ENCODE results near the gene ARID4B. TPM values are rescaled to one million over a fixed set of nuclear protein-coding genes. Genes with fewer than 3 reads are reported as not detected.

The ARID4B gene
- total RNA-seq, 1 experiment from 2014 or later, result 16.8 TPM

DNA sequence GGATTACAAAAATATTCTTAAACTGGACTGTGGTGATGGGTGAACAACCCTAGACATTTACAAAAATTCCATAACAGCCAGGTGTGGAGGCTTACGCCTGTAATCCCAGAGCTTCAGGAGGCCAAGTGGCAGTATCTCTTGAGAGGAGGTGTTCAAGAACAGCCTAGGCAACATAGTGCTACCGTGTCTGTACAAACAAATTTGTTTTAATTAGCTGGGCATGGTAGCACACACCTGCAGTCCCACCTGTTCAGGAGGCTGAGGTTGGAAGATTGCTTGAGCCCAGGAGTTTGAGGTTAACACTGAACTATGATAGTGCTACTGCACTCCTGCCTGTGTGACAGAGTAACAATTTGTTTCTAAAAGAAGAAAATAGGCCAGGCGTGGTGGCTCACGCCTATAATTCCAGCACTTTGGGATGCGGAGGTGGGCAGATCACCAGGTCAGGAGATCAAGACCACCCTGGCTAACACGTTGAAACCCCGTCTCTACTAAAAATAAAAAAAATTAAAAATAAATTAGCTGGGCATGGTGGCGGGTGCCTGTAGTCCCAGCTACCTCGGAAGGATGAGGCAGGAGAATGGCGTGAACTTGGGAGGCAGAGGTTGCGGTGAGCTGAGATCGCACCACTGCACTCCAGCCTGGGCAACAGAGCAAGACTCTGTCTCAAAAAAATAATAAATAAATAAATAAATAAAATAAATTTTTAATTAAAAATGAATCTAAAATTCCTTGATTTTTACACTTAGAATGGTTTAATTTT, 37.1 kb downstream of the ARID4B start:
- no peaks in the 10 kb centered on the region for H3K27me3 ChIP-seq (ENCODE audit: low read length)
- no peak overlapping the region for H3K9ac ChIP-seq (ENCODE audit: low read length)
- ChIA-PET POLR2A (ENCODE audit: unreplicated experiment) (no interaction called here), CTCF (no interaction called here)
- no peak for DNase-seq
- 0 out of 2 replicates have a peak, but pooled peaks cover 5% of the 10 kb centered on the region for H4K20me1 ChIP-seq (ENCODE audit: low read length)
- H2AFZ ChIP-seq (ENCODE audit: low read length), result no peak overlapping the region
- no peaks in the 10 kb centered on the region for H3K9me2 ChIP-seq (replicated peaks; ENCODE audit: low read length)
- no peak overlapping the region for H3K4me2 ChIP-seq (ENCODE audit: low read length)
- H3K27ac ChIP-seq (ENCODE audit: low read length), result no peak overlapping the region
- TF ChIP-seq EZH2phosphoT487 (IDR thresholded peaks at IDR 0.05; ENCODE audit: borderline replicate concordance, low read length) (no peak), EZH2 (IDR thresholded peaks at IDR 0.05; ENCODE audit: low read length, unreplicated experiment) (no peak)
- TF ChIP-seq, protein P1, sequence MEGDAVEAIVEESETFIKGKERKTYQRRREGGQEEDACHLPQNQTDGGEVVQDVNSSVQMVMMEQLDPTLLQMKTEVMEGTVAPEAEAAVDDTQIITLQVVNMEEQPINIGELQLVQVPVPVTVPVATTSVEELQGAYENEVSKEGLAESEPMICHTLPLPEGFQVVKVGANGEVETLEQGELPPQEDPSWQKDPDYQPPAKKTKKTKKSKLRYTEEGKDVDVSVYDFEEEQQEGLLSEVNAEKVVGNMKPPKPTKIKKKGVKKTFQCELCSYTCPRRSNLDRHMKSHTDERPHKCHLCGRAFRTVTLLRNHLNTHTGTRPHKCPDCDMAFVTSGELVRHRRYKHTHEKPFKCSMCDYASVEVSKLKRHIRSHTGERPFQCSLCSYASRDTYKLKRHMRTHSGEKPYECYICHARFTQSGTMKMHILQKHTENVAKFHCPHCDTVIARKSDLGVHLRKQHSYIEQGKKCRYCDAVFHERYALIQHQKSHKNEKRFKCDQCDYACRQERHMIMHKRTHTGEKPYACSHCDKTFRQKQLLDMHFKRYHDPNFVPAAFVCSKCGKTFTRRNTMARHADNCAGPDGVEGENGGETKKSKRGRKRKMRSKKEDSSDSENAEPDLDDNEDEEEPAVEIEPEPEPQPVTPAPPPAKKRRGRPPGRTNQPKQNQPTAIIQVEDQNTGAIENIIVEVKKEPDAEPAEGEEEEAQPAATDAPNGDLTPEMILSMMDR (conservative IDR thresholded peaks at IDR 0.05; ENCODE audit: low read depth, low read length), result no peak
- ATAC-seq, result no peak
- H3F3A ChIP-seq (ENCODE audit: low read length, unreplicated experiment), result no peaks in the 10 kb centered on the region
- H3K4me1 ChIP-seq (ENCODE audit: insufficient read depth, low read length), result peaks cover 5% of the 10 kb centered on the region
- peaks cover 91% of the 10 kb centered on the region for H3K79me2 ChIP-seq (ENCODE audit: low read length)
- H3K36me3 ChIP-seq (ENCODE audit: low read depth, low read length), result no peaks in the 10 kb centered on the region
- H3K4me3 ChIP-seq (ENCODE audit: low read length), result no peak overlapping the region
- H3K9me3 ChIP-seq (ENCODE audit: low read length), result no peaks in the 10 kb centered on the region
- intact Hi-C loops (cut with micrococcal nuclease), result no loop called here
- no TSS peak for BruUV-seq (replicated peaks)

DNA sequence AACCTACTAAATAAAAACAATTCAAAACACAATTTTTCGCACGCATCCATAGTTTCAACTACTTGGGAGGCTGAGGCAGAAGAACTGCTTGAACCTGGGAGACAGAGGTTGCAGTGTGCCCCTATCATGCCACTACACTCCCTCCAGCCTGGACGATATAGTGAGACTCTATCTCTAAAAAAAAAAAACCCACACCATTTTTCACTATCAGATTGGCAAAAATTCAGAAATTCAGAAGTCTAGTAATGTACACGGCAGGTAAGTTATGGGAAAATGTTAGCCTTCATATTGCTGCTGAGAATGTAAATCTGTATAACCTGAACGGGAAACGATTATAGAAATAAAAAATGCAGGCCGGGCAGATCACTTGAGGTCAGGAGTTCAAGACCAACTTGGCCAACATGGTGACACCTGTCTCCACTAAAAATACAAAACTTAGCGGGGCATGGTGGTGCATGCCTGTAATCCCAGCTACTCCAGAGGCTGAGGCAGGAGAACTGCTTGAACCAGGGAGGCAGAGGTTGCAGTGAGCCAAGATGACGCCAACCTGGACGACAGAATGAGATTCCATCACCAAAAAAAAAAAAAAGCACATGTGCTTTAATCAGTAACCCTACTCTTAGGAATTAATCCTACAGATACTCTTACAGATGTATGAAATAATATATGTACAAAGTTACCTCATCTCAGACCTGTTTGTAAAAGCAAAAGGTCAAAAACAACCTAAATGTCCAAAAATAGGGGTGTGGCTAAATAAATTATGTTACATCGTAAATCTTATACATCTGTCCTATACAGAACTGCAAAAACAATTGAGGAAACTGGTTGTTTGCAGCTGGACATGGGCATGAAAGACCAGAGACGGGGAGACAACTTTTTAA, 37.9 kb downstream of the ARID4B start:
- ATAC-seq (no peak), DNase-seq (no peak)
- Histone ChIP-seq H3K27ac (ENCODE audit: low read length) (no peak overlapping the region), H3K4me1 (ENCODE audit: insufficient read depth, low read length) (no peaks in the 10 kb centered on the region), H3F3A (ENCODE audit: low read length, unreplicated experiment) (no peaks in the 10 kb centered on the region), H3K9ac (ENCODE audit: low read length) (no peak overlapping the region), H3K9me2 (replicated peaks; ENCODE audit: low read length) (no peaks in the 10 kb centered on the region), H3K27me3 (ENCODE audit: low read length) (no peaks in the 10 kb centered on the region), H3K36me3 (ENCODE audit: low read depth, low read length) (no peaks in the 10 kb centered on the region), H4K20me1 (ENCODE audit: low read length) (0 out of 2 replicates have a peak, but pooled peaks cover 5% of the 10 kb centered on the region), H2AFZ (ENCODE audit: low read length) (no peak overlapping the region), H3K9me3 (ENCODE audit: low read length) (no peaks in the 10 kb centered on the region), H3K4me3 (ENCODE audit: low read length) (no peak overlapping the region), H3K4me2 (ENCODE audit: low read length) (no peak overlapping the region), H3K79me2 (ENCODE audit: low read length) (peaks cover 92% of the 10 kb centered on the region)
- ChIA-PET CTCF (no interaction called here), POLR2A (ENCODE audit: unreplicated experiment) (no interaction called here)
- intact Hi-C loops (cut with micrococcal nuclease), result no loop called here
- BruUV-seq (replicated peaks), result no TSS peak
- TF ChIP-seq EZH2 (IDR thresholded peaks at IDR 0.05; ENCODE audit: low read length, unreplicated experiment) (no peak), EZH2phosphoT487 (IDR thresholded peaks at IDR 0.05; ENCODE audit: borderline replicate concordance, low read length) (no peak)
- TF ChIP-seq, protein P1 (conservative IDR thresholded peaks at IDR 0.05; ENCODE audit: low read depth, low read length), result no peak
